B cell (primary cell): Measurements from ENCODE around the gene PRKCH.

Source experiments
- CTCF ChIP-seq: fragments of 200-600 bp; IDR thresholded peaks from one replicate; pipeline ENCODE4 v1.8.0; 2022; ENCODE audit warnings: antibody characterized with exemption, mild to moderate bottlenecking
- EZH2 ChIP-seq: IDR thresholded peaks from 2 replicates; pipeline ENCODE4 v1.6.1; 2012; ENCODE audit warnings: borderline replicate concordance, low read depth, mild to moderate bottlenecking, moderate library complexity, low read length; ENCODE audit not compliant: insufficient read depth, poor library complexity, severe bottlenecking

GRCh38 chr14:61325166-61325565 is 3.8 kb downstream of the PRKCH start:
- TF ChIP-seq CTCF (no peak), EZH2 (no peak)
